ENCODE data around the gene SCO1. TPM values are rescaled to one million over a fixed set of nuclear protein-coding genes. Genes with fewer than 3 reads are reported as not detected.

Gene SCO1
- total RNA-seq (2022; extraction: Qiagen RNA extraction) = 46.8 to 60.0 TPM (median 59.4 TPM) in 5 replicates

DNA sequence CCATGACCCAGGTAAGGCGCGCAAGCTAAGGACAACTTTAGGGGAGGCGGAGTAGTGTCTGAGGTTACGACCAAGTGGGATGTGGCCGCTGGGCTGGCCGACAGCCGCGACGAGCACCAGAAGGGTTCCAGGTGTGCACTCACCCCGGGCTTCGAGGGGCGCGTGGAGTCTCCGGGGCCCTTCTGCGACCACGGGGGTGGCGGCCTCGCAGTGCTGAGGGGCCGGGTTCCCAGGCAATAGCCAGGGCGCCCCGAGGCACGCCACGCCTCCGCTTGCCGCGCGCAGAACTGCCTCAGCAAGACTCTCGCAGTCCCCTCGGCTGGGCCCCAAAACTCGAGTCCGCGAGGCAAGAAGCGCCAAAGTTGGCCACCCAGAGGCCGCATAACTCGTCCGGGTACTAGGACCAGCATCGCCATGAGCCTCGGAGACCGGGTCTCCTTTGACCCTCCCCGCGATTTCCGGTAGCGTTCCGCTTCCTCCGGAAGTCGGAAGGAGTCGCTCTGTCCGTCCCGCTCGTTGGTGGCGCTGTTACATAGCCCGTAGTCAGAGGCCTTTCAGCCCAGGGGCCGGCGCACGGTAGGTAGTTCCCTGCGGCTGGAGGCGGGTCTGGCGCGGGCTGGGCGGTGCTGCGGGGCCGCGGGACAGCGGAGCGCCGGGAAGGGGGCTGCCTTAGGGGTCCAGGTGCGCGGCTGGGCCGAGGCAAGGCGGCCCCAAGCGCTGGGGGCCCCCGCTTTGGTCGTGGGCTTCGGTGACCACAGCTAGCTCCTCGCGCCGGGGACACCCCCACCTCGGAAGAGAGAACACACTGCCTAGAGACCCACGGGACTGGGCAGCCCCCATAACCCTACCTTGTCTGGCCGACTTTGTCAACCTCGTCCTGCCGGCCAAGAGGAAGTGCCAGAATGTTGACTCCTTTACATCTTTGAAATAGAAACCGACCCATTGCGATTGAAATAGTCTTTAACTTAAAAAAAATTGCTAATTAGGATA lies at the start of gene SCO1, which contains the start of gene ADPRM:
SCO1 (minus strand) TSS at position 442 of the 990 bp plus-strand sequence; CDS start at position 416, 26 bp downstream.
ADPRM (plus strand) TSS at position 503 of the 990 bp plus-strand sequence. CDS start 7,333 bp downstream, outside the sequence.

DNA sequence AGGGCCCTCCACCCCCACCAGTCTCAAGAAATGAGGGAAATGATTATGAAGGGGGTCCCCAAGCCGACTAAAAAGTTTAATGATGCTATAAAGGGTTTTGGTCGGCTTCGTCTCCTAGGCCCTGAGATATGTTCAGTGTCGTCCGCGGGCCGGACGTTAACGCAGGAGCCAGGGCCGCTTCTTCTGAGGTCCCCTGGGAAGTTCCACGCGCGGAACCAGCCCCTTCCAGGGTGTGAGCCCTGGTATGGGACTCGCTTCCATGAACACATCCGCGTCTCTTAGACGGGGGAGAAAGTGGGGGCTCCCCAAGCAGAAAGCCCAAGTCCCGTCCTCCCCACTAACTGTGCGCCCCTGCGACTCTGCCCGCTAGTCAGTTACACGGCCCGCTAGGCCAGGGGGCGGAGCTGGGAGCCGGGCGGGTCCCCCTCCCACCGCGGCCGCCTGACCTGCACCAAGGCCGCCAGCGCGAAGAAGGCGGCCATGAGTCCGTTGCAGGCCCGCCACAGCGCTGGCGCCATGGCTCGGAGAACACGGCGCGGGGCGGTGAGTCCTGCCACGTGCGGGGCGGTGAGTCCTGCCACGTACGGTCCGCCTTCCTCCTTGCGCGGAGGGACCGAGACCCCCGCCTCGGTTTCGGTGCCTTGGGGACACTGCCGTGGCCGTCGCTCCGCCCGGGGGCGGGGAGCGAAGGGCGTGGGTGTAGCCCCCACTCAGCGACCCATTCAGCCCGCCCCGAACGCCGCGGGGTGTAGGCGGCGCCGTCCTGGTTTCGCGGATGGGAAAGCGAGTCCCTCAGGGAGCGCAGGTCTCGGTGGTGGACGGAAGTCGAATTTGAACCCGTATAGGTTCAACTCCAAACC lies 32.2 kb upstream of the SCO1 start, which contains the start of gene TMEM220:
TMEM220 (minus strand) TSS at position 690 of the 860 bp plus-strand sequence; CDS start at position 518, 172 bp downstream.

DNA sequence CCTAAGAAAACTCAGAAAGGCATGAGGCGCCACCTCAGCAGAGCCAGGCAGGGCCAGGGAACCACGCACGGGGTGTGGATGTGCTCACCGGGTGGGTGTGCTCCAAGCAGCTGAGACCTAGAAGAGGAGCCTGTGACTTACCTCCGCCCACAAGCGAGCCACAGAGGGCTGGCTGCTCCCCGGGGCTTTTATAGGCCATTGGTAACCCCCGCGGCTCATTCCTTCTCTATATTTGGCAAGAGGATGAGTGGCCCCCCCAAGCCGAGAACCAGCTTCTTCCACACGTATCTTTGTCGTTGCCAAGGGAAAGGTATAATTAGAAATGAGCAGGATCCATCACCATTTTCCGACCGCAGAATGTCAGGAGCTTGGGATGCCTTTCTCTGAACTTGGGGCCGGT lies 40.2 kb downstream of the SCO1 start, which contains the start of gene MYH3:
MYH3 (minus strand) TSS at position 162 of the 400 bp plus-strand sequence. CDS start 2,245 bp downstream, outside the sequence.

Other genes starting within 250 kb of the SCO1 start
- not detected in 5 replicates for gene MYH4, start 228.0 kb downstream of the SCO1 start, total RNA-seq (2022; extraction: Qiagen RNA extraction)
- gene MYH1, start 179.0 kb downstream of the SCO1 start, total RNA-seq (2022; extraction: Qiagen RNA extraction) = not detected in 5 replicates
- not detected in 5 replicates for gene MYH2, start 147.9 kb downstream of the SCO1 start, total RNA-seq (2022; extraction: Qiagen RNA extraction)
- 0.72 to 1.6 TPM (median 0.74 TPM) in 5 replicates for gene MYH3, start 40.2 kb downstream of the SCO1 start, total RNA-seq (2022; extraction: Qiagen RNA extraction)
- gene ADPRM, start 61 bp upstream of the SCO1 start, total RNA-seq (2022; extraction: Qiagen RNA extraction) = 6.6 to 9.2 TPM (median 8.7 TPM) in 5 replicates
- 1.6 to 4.9 TPM (median 3.5 TPM) in 5 replicates for gene TMEM220, start 32.5 kb upstream of the SCO1 start, total RNA-seq (2022; extraction: Qiagen RNA extraction)
- not detected in 5 replicates for gene TMEM238L, start 106.6 kb upstream of the SCO1 start, total RNA-seq (2022; extraction: Qiagen RNA extraction)
- not detected in 5 replicates for gene PIRT, start 140.6 kb upstream of the SCO1 start, total RNA-seq (2022; extraction: Qiagen RNA extraction)